ENCODE data around the gene SLC7A14. TPM values are rescaled to one million over a fixed set of nuclear protein-coding genes. Genes with fewer than 3 reads are reported as not detected.

The SLC7A14 gene
- polyA plus RNA-seq, 3 donors, result not detected

DNA sequence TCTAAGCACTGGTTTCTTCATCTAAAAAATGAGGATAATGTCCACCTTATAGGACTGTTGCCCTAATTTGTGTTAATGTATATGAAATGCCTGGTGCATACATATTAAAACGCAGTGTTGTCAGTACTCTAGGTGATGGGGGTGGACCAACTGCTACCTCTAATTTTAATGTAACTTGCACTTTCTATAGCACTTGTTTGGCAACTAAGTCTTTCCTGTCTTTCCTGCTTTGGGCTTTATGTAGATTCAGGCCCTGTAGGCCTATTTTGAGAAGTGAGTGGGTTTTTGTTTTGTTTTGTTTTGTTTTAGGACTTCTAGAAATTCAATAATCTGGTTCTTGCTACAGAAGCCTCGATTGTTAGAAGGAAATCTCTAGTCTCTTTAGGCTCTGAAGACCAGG is 21.2 kb downstream of the SLC7A14 start:
- Mint-ChIP-seq H3K36me3 (no peaks in the 10 kb centered on the region), H3K4me1 (peaks cover 4% of the 10 kb centered on the region), H3K27ac (no peak overlapping the region), H3K4me3 (no peak overlapping the region), H3K9me3 (peaks cover 0 to 8% (median 3%) of the 10 kb centered on the region in 7 donors), H3K27me3 (ENCODE audit: low read depth in 3 of 3) (peaks cover 0 to 3% (median 3%) of the 10 kb centered on the region in 3 donors)
- Histone ChIP-seq H3K4me2 (replicated peaks; ENCODE audit: extremely low read depth, low read length, poor library complexity, severe bottlenecking) (no peak overlapping the region), H3K27me3 (ENCODE audit: control insufficient read depth in 2 of 2, insufficient read depth in 2 of 2, low read length in 2 of 2) (no peaks in the 10 kb centered on the region), H2AFZ (ENCODE audit: insufficient read depth, low read depth, low read length, poor library complexity, severe bottlenecking) (no peak overlapping the region), H3K36me3 (replicated peaks in 1 of 2; ENCODE audit: control insufficient read depth in 1 of 2, insufficient read depth in 2 of 2, low read length in 2 of 2) (no peaks in the 10 kb centered on the region), H3K9ac (ENCODE audit: insufficient read depth, low read length, poor library complexity, severe bottlenecking) (no peak overlapping the region), H3K79me2 (ENCODE audit: insufficient read depth, low read length) (no peaks in the 10 kb centered on the region), H3K4me1 (ENCODE audit: control insufficient read depth in 1 of 2, insufficient read depth in 2 of 2, low read length in 2 of 2) (no peaks in the 10 kb centered on the region), H3K4me3 (replicated peaks in 1 of 3; ENCODE audit: low read depth in 2 of 3, low read length in 3 of 3) (no peak overlapping the region), H4K20me1 (ENCODE audit: insufficient read depth, low read length) (no peaks in the 10 kb centered on the region), H3K9me3 (replicated peaks in 1 of 2; ENCODE audit: control insufficient read depth in 1 of 2, insufficient read depth in 1 of 2, low read length in 2 of 2) (no peaks in the 10 kb centered on the region), H3K27ac (ENCODE audit: low read depth in 1 of 2, low read length in 2 of 2) (no peak overlapping the region)
- DNase-seq, result no peak
- TF ChIP-seq, protein P1, sequence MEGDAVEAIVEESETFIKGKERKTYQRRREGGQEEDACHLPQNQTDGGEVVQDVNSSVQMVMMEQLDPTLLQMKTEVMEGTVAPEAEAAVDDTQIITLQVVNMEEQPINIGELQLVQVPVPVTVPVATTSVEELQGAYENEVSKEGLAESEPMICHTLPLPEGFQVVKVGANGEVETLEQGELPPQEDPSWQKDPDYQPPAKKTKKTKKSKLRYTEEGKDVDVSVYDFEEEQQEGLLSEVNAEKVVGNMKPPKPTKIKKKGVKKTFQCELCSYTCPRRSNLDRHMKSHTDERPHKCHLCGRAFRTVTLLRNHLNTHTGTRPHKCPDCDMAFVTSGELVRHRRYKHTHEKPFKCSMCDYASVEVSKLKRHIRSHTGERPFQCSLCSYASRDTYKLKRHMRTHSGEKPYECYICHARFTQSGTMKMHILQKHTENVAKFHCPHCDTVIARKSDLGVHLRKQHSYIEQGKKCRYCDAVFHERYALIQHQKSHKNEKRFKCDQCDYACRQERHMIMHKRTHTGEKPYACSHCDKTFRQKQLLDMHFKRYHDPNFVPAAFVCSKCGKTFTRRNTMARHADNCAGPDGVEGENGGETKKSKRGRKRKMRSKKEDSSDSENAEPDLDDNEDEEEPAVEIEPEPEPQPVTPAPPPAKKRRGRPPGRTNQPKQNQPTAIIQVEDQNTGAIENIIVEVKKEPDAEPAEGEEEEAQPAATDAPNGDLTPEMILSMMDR (IDR thresholded peaks at IDR 0.05), result no peak
- intact Hi-C loops (cut with micrococcal nuclease), result no loop called here
- WGBS (ENCODE audit: insufficient coverage), result 83% methylated on average over 1 of the region's 2 CpGs

DNA sequence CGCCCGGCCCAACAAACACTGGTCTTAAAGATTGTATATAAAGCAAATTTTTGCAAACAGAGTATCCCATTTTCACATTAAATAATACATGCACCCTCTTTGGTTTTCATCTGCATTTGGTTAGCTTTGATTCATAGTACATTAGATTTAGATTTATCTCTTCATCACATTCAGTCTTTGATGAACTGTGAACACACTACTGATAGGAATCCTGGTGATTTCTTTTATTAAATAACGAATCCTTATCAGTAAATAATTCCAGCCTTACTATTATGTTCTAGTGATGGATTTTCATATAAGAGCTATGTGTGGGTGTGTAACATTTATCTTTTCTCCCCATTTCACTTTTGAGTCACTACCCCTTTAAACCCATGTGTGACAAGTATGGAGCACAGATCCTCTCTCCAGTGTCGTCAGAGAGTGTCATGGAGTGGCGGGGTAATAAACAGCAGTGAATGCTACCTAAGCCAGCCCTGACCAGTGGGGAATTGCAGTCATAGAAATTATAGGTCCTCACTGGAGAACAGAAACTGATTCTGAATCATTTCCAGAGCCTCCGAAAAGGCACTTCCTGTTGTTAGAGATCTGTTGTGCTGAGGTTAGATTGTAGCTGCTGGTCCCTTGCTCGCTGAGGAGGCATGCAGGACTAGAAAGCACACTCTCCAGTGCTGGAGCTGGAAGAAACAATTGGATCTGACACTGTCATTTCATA is 22.0 kb downstream of the SLC7A14 start:
- H3K79me2 ChIP-seq (ENCODE audit: insufficient read depth, low read length), result no peaks in the 10 kb centered on the region
- H3K27ac ChIP-seq (ENCODE audit: low read depth in 1 of 2, low read length in 2 of 2), result no peak overlapping the region
- H3K36me3 ChIP-seq (replicated peaks in 1 of 2; ENCODE audit: control insufficient read depth in 1 of 2, insufficient read depth in 2 of 2, low read length in 2 of 2), result no peaks in the 10 kb centered on the region
- peak overlapping the region in 1 of 2 donors; percentile 33 for H3K4me3 Mint-ChIP-seq
- H3K9ac ChIP-seq (ENCODE audit: insufficient read depth, low read length, poor library complexity, severe bottlenecking), result no peak overlapping the region
- peaks cover 4% of the 10 kb centered on the region for H3K4me1 Mint-ChIP-seq
- H3K27ac Mint-ChIP-seq, result no peak overlapping the region
- no peaks in the 10 kb centered on the region for H3K9me3 ChIP-seq (replicated peaks in 1 of 2; ENCODE audit: control insufficient read depth in 1 of 2, insufficient read depth in 1 of 2, low read length in 2 of 2)
- no peak overlapping the region for H2AFZ ChIP-seq (ENCODE audit: insufficient read depth, low read depth, low read length, poor library complexity, severe bottlenecking)
- H3K4me2 ChIP-seq (replicated peaks; ENCODE audit: extremely low read depth, low read length, poor library complexity, severe bottlenecking), result no peak overlapping the region
- TF ChIP-seq, protein P1 (IDR thresholded peaks at IDR 0.05), result no peak
- DNase-seq, result no peak
- 85% methylated on average over 2 of the region's 7 CpGs for whole genome bisulfite sequencing (ENCODE audit: insufficient coverage)
- H4K20me1 ChIP-seq (ENCODE audit: insufficient read depth, low read length), result no peaks in the 10 kb centered on the region
- no peaks in the 10 kb centered on the region for H3K27me3 ChIP-seq (ENCODE audit: control insufficient read depth in 2 of 2, insufficient read depth in 2 of 2, low read length in 2 of 2)
- no peaks in the 10 kb centered on the region for H3K4me1 ChIP-seq (ENCODE audit: control insufficient read depth in 1 of 2, insufficient read depth in 2 of 2, low read length in 2 of 2)
- peaks cover 0 to 8% (median 3%) of the 10 kb centered on the region in 7 donors for H3K9me3 Mint-ChIP-seq
- peaks cover 0 to 5% (median 3%) of the 10 kb centered on the region in 3 donors for H3K27me3 Mint-ChIP-seq (ENCODE audit: low read depth in 3 of 3)
- intact Hi-C loops (cut with micrococcal nuclease), result no loop called here
- H3K4me3 ChIP-seq (replicated peaks in 1 of 3; ENCODE audit: low read depth in 2 of 3, low read length in 3 of 3), result no peak overlapping the region
- H3K36me3 Mint-ChIP-seq, result no peaks in the 10 kb centered on the region
